ENCODE data around the gene ZNF768.

Gene ZNF768

DNA sequence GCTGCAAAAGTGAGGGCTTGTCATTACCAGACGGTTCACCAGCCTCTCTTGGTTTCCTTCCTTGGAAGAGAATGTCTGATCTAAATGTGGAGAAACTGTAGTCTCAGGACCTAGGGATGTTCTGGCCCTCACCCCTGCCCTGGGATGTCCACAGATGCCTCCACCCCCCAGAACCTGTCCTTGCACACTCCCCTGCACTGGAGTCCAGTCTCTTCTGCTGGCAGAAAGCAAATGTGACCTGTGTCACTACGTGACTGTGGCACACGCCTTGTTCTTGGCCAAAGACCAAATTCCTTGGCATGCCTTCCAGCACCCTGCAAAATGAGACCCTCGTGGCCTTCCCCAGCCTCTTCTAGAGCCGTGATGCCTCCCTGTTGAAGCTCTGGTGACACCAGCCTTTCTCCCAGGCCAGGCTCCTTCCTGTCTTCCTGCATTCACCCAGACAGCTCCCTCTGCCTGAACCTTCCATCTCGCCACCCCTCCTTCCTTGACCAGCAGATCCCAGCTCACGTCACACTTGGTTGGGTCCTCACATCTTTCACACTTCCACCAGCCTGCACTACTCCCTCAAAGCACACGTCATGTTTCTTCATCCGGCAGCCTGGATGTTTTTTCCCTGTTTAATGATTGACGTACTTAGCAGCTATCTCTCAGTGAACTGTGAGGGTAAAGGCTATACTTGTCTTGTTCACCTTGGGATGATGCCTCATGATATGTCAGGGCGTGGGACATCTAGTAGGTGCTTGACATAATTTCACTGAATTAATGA lies 4.3 kb downstream of the ZNF768 start:
- peak in 1 of 10 donors; percentile 20 for DNase-seq
- intact Hi-C loops (cut with DNase I) = loop anchor here (10.0 kb wide), 1 partner anchor 427 kb away; the partner anchor contains the start of genes TBX6 and YPEL3

- DNase-seq = peak in 1 of 10 donors; percentile 71
- intact Hi-C loops (cut with DNase I) = loop anchor here (10.0 kb wide), 1 partner anchor 427 kb away; the partner anchor contains the start of genes TBX6 and YPEL3
These were observed 4.9 kb downstream of the ZNF768 start for GRCh38 chr16:30521476-30521872.

DNA sequence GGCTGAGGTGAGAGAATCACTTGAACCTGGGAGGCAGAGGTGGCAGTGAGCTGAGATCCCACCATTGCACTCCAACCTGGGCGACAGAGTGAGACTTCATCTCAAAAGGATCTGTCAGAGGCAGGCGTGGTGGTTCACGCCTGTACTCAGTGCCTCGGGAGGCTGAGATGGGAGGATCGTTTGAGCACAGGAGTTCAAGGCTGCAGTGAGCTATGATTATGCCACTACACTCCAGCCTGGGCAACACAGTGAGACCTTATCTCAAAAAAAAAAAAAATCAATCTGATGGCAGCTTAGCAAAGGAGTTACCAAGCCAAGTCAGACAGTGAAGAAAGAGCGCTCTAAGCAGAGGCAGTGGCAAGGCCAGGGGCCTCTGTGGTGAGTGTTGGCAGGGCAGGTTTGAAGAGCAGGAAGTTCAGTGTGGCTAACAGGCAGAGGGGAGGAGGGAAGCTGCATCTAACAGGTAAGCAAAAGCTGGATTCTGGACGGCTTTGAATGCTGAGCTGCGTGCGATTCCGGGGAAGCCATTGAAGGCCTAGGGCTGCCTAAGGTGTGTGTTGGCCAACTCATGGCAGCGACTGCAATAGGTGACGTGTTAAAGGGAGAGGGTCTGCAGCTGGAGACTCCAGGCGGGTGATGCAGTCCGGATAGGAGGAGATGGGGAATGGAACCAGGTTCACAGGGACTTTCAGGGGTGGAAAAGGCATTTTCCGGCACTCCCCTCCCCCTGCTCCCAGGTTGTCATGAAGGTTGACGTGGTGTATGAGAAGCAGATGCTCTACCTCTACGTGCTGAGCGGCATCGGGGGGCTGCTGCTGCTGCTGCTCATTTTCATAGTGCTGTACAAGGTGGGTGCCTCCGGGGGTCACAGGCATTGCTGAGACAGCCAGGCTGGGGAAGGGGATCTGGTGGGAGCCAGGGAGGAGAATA lies 7.0 kb downstream of the ZNF768 start:
- peak in 2 of 10 donors; percentile 53 to 57 for DNase-seq
- intact Hi-C loops (cut with DNase I) = loop anchor here (10.0 kb wide), 1 partner anchor 425 kb away; the partner anchor contains the start of genes TBX6 and YPEL3

DNA sequence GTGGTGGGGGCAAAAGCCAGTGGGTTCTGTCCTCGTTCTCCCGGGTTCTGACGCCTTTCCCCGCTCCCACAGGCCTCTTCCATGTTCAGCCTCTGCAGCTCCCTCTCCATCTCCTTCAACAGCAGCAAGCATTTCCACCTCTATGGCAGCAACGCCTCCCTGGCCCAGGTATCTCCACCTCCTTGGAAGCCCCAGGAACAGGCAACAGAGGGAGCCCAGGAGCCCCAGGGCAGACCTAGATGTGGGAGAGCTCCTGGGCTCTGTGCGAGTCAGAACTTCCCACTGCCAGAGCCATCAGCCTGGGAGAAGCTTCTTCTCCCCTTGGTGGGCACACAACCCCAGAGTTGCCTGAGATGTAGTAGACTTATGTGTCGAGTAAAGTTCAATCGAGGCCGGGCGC lies 7.8 kb downstream of the ZNF768 start:
- intact Hi-C loops (cut with DNase I) = no loop called here
- no peak for DNase-seq

GRCh38 chr16:30515275-30515674 lies 11.1 kb downstream of the ZNF768 start:
- intact Hi-C loops (cut with DNase I) = no loop called here
- no peak for DNase-seq

GRCh38 chr16:30511509-30511908 lies 14.9 kb downstream of the ZNF768 start:
- no peak for DNase-seq
- intact Hi-C loops (cut with DNase I) = no loop called here

- DNase-seq = no peak
- intact Hi-C loops (cut with DNase I) = no loop called here
These were observed 15.9 kb downstream of the ZNF768 start for GRCh38 chr16:30510376-30510938.

- no peak for DNase-seq
- intact Hi-C loops (cut with DNase I) = no loop called here
These were observed 17.1 kb downstream of the ZNF768 start for GRCh38 chr16:30509081-30509765.

DNA sequence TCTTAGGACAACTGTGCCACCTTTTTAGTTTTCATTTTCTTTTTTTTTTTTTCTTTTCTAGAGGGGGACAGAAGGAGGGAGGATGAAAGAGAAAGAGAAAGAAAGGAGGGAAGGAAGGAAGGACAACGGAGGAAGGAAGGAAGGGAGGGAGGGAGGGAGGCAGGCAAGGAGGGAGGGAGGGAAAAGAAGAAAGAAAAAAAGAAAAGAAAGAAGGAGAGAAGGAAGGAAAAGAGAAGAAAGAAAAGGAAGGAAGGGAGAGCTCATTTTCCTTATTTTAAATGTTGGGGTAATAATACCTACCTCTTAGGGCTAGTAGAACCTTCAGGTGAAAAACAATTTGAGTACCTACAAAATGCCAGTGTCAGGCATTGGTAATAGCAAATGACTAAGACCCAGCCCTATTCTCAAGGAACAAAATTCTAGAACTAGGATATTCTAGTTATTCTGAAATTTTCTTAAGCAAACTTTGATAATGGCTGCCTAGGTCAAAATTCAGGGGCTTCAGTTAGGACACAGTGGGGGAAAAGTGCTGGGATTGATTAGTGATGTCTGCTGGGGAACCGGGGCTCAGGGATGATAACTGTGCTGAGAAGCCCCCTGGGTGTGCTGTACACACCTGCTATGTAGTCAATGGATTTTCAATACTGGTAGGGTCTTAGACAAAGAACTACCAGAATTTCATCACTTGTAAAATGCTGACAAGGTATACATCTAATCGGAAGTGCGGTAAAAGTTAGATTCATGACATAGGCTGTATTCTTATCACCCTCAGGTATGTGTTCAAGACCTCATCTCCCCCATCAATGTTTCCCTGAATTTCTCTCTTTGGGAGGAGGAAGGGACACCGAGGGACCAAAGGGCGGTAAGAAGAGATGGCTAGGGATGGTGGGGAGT lies 22.7 kb downstream of the ZNF768 start:
- DNase-seq = no peak
- intact Hi-C loops (cut with DNase I) = no loop called here

- intact Hi-C loops (cut with DNase I) = no loop called here
- DNase-seq = no peak
These were observed 27.1 kb downstream of the ZNF768 start for GRCh38 chr16:30499284-30499683.

DNA sequence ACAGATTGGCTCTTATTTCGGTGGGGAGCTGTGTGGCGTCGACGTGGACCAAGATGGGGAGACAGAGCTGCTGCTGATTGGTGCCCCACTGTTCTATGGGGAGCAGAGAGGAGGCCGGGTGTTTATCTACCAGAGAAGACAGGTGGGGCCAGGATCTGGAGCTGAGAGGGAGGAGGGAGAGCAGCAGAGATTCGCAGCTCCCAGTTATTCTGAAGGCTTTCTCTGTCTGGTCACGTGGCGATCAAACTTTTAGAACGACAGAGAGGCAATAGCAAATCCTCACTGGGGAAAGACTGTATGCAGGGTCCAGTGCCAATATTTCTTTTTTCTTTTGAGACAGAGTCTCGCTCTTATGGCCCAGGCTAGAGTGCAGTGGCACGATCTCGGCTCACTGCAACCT lies 31.7 kb downstream of the ZNF768 start:
- no peak for DNase-seq
- intact Hi-C loops (cut with DNase I) = no loop called here

DNA sequence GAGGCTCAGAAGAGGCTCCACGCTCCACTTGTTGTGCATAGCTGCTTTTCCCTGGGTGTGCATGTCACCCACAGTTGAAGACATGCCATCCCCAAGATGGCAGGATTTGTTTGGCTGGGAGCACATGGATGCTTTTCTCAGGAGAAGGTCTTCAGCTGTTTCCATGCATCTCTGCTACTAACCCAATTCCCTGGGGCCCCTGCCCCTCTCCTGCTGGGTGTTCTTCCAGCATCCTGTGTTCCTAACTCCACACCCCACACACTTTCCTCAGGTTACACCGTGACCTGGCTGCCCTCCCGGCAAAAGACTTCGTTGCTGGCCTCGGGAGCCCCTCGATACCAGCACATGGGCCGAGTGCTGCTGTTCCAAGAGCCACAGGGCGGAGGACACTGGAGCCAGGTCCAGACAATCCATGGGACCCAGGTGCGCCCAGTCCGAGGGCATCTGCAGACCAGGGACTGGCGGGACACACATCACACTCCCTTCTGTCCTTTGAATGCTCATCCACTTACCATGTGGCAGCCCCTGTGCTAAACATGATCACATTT lies 32.4 kb downstream of the ZNF768 start:
- intact Hi-C loops (cut with DNase I) = no loop called here
- DNase-seq = no peak

- intact Hi-C loops (cut with DNase I) = no loop called here
- no peak for DNase-seq
These were observed 34.5 kb downstream of the ZNF768 start for GRCh38 chr16:30491744-30492308.

DNA sequence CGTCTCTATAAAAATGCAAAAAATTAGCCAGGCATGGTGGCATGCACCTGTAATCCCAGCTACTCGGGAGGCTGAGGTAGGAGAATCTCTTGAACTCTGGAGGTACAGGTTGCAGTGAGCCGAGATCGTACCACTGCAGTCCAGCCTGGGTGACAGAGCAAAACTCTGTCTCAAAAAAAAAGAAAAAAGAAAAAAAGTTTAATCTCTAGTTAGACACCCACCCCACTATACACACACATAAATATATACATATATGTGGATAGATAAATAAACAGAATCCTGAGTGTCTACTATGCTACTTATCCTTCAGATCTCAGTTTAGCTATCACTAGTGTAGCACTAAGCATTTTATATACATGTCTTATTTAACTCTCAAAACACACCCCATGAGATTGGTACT lies 35.1 kb downstream of the ZNF768 start:
- intact Hi-C loops (cut with DNase I) = no loop called here
- DNase-seq = no peak

GRCh38 chr16:30490210-30490609 lies 36.2 kb downstream of the ZNF768 start:
- DNase-seq = no peak
- intact Hi-C loops (cut with DNase I) = no loop called here

GRCh38 chr16:30488764-30489605 lies 37.4 kb downstream of the ZNF768 start:
- peak in 2 of 10 donors; percentile 22 to 55 for DNase-seq

DNA sequence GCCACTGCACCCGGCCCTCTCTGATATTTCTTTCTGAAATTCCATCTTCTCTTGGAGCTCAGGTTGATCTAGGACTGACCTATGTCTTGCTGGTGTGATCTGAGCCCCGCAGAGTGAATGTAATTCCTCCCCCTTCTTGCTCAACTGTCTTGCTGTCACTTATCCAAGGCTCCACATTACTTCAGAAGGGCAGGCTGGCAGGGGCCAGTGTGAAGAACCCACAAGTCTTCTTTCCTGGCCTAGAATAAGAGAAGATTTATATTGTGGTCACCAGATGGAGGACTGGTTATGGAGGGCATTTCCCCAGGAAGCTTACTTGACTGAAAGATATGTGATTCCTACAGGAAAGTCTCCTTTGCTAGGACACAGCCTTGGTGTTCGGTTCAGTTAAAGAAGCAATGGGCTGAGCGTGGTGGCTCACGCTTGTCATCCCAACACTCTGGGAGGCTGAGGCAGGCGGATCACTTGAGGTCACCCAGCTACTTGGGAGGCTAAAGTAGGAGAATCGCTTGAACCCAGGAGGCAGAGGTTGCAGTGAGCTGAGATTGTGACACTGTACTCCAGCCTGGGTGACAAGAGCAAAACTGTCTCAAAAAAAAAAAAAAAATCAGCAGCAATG lies 40.4 kb downstream of the ZNF768 start:
- intact Hi-C loops (cut with DNase I) = no loop called here
- peak in 1 of 10 donors; percentile 14 for DNase-seq

More at GRCh38 chr16:30488764-30489605, 37.4 kb downstream of the ZNF768 start:
- intact Hi-C loops (cut with DNase I) = no loop called here
